CD4-positive, alpha-beta T cell (primary cell): Measurements from ENCODE around the gene NKTR. TPM values are rescaled to one million over a fixed set of nuclear protein-coding genes. Genes with fewer than 3 reads are reported as not detected.

ENCODE experiments used
- ATAC-seq: fragments of 200-7000 bp; cut with Tn5 transposase; one replicate; pipeline ENCODE4 v1.10.0; 2022; ENCODE audit warnings: mild to moderate bottlenecking; ENCODE audit not compliant: poor library complexity
- CTCF ChIA-PET: fragments of 350-600 bp; sonication (Branson Sonifier 250); formaldehyde crosslinking; loops from one replicate; lab custom pipeline; 2021; ENCODE audit warnings: antibody characterized with exemption, inconsistent platforms; lab: Charles Lee
- POLR2A ChIA-PET: fragments of 350-600 bp; sonication (Branson Sonifier 250); formaldehyde crosslinking; loops from one replicate; lab custom pipeline; 2021; ENCODE audit warnings: antibody characterized with exemption, inconsistent platforms; lab: Charles Lee
- DNase-seq, 14 experiments: peaks; one replicate each; pipeline ENCODE4 v3.0.0-alpha.2; 2013 to 2020; ENCODE audit warnings: mixed read lengths in 2 of 14
- H3K27ac ChIP-seq, 2 donors: one replicate each; pipeline versions ENCODE4 v1.5.1 to v1.7.0; 2013; ENCODE audit warnings: low read length in 2 of 2, low read depth in 1 of 2, mild to moderate bottlenecking in 1 of 2
- H3K27me3 ChIP-seq, 2 experiments: 1 replicate in 1 of 2; 2 replicates in 1 of 2; pipeline versions ENCODE4 v1.6.1 to v1.7.0; 2013; ENCODE audit warnings: low read length in 2 of 2, control low read depth in 1 of 2, mild to moderate bottlenecking in 1 of 2, moderate library complexity in 1 of 2; ENCODE audit not compliant: insufficient read depth in 2 of 2, control insufficient read depth in 1 of 2
- H3K36me3 ChIP-seq: one replicate; pipeline ENCODE4 v1.6.1; 2013; ENCODE audit warnings: low read length, control low read depth; ENCODE audit not compliant: insufficient read depth
- H3K4me1 ChIP-seq: one replicate; pipeline ENCODE4 v1.6.1; 2013; ENCODE audit warnings: low read length, control low read depth; ENCODE audit not compliant: insufficient read depth
- H3K4me3 ChIP-seq: one replicate; pipeline ENCODE4 v1.5.1; 2013; ENCODE audit warnings: mild to moderate bottlenecking, low read length, moderate library complexity
- H3K9me3 ChIP-seq, 2 experiments: 1 replicate in 1 of 2; 2 replicates in 1 of 2; pipeline versions ENCODE4 v1.6.1 to v1.7.0; 2013; ENCODE audit warnings: low read length in 2 of 2, mild to moderate bottlenecking in 2 of 2, control low read depth in 1 of 2, moderate library complexity in 1 of 2; ENCODE audit not compliant: control insufficient read depth in 1 of 2, insufficient read depth in 1 of 2
- H3K27ac Mint-ChIP-seq: one replicate; pipeline ENCODE4 v1.8.0; 2020; ENCODE audit warnings: mixed read lengths
- H3K27me3 Mint-ChIP-seq: one replicate; pipeline ENCODE4 v1.8.0; 2021; ENCODE audit warnings: mixed read lengths
- H3K36me3 Mint-ChIP-seq: one replicate; pipeline ENCODE4 v1.8.0; 2021; ENCODE audit warnings: low read depth, mixed read lengths
- H3K4me1 Mint-ChIP-seq: one replicate; pipeline ENCODE4 v1.8.0; 2021; ENCODE audit warnings: low read depth, mixed read lengths
- H3K4me3 Mint-ChIP-seq: one replicate; pipeline ENCODE4 v1.8.0; 2020; ENCODE audit warnings: mild to moderate bottlenecking, mixed read lengths
- H3K9me3 Mint-ChIP-seq: one replicate; pipeline ENCODE4 v1.8.0; 2020; ENCODE audit warnings: mixed read lengths
- CTCF ChIP-seq: fragments of 200-600 bp; IDR thresholded peaks from one replicate; pipeline ENCODE4 v1.8.0; 2022; ENCODE audit warnings: antibody characterized with exemption, mild to moderate bottlenecking
- intact Hi-C, 2 experiments: fragments of 100-400 bp; cut with DNase I in 1 of 2; cut with micrococcal nuclease in 1 of 2; formaldehyde crosslinking; loops; one replicate each; pipeline versions ENCODE4 v1.15.1 to v1.9.0; 2023 to 2025; cut with DNase I, micrococcal nuclease
- total RNA-seq, 174 experiments: library from RNA in 2 of 174; stranded (reverse) in 2 of 174; gene quantifications; one replicate each; pipeline ENCODE4 v1.2.3 and lab custom pipeline; 2021 to 2026

Gene NKTR
- total RNA-seq, 2 experiments from 2014 or later = 236 to 249 TPM

GRCh38 chr3:42686832-42687650, 86.6 kb downstream of the NKTR start:
- no peak overlapping the region for H3K4me3 Mint-ChIP-seq
- Histone ChIP-seq H3K36me3 (no peaks in the 10 kb centered on the region), H3K9me3 (no peaks in the 10 kb centered on the region), H3K27ac (no peak overlapping the region), H3K4me1 (no peaks in the 10 kb centered on the region), H3K4me3 (no peak overlapping the region), H3K27me3 (peaks cover 0 to 2% of the 10 kb centered on the region in 2 experiments)
- no peak overlapping the region for H3K27ac Mint-ChIP-seq
- ATAC-seq (no peak), DNase-seq (peak in 1 of 14 experiments; percentile 3)
- CTCF ChIA-PET = no interaction called here
- no peak for TF ChIP-seq CTCF
- POLR2A ChIA-PET = no interaction called here
- H3K27me3 Mint-ChIP-seq = peaks cover 43% of the 10 kb centered on the region
- no peaks in the 10 kb centered on the region for H3K36me3 Mint-ChIP-seq
- no peaks in the 10 kb centered on the region for H3K9me3 Mint-ChIP-seq
- H3K4me1 Mint-ChIP-seq = no peaks in the 10 kb centered on the region
- intact Hi-C loops = no loop called here

- H3K27ac ChIP-seq = no peak overlapping the region
- Mint-ChIP-seq H3K9me3 (no peaks in the 10 kb centered on the region), H3K4me1 (no peaks in the 10 kb centered on the region), H3K27ac (no peak overlapping the region), H3K27me3 (peaks cover 39% of the 10 kb centered on the region), H3K4me3 (no peak overlapping the region), H3K36me3 (no peaks in the 10 kb centered on the region)
- H3K9me3 ChIP-seq = no peaks in the 10 kb centered on the region
- POLR2A ChIA-PET = no interaction called here
- H3K27me3 ChIP-seq = peaks cover 0 to 2% of the 10 kb centered on the region in 2 experiments
- H3K36me3 ChIP-seq = no peaks in the 10 kb centered on the region
- no peaks in the 10 kb centered on the region for H3K4me1 ChIP-seq
- ATAC-seq (no peak), DNase-seq (peak in 1 of 14 experiments; percentile 2)
- H3K4me3 ChIP-seq = no peak overlapping the region
- intact Hi-C loops = no loop called here
- CTCF ChIA-PET = no interaction called here
- TF ChIP-seq CTCF = no peak
Observed at GRCh38 chr3:42688016-42688415, 87.5 kb downstream of the NKTR start.

GRCh38 chr3:42688487-42689420, 88.3 kb downstream of the NKTR start:
- DNase-seq = no peak
- Mint-ChIP-seq H3K4me3 (no peak overlapping the region), H3K4me1 (no peaks in the 10 kb centered on the region), H3K27me3 (peaks cover 34% of the 10 kb centered on the region), H3K27ac (no peak overlapping the region), H3K9me3 (no peaks in the 10 kb centered on the region), H3K36me3 (no peaks in the 10 kb centered on the region)
- intact Hi-C loops = no loop called here
- ChIA-PET CTCF (no interaction called here), POLR2A (no interaction called here)
- no peaks in the 10 kb centered on the region for H3K36me3 ChIP-seq
- no peak for TF ChIP-seq CTCF
- no peak for ATAC-seq
- H3K27me3 ChIP-seq = peaks cover 0 to 2% of the 10 kb centered on the region in 2 experiments
- H3K4me3 ChIP-seq = no peak overlapping the region
- H3K27ac ChIP-seq = no peak overlapping the region
- no peaks in the 10 kb centered on the region for H3K4me1 ChIP-seq
- no peaks in the 10 kb centered on the region for H3K9me3 ChIP-seq
